LNCaP clone FGC (cell line): ENCODE measurements around the gene ATRNL1.
"Not testable (repeated sequence)": the region's sequence is repeated elsewhere in the genome, so short reads cannot be mapped to it uniquely, and the experiment has no call there.

Source experiments
- DNase-seq: peaks from one replicate; pipeline ENCODE4 v3.0.0-alpha.2; 2011; ENCODE audit warnings: low read depth
- H3K4me3 ChIP-seq: 2 replicates; pipeline ENCODE4 v1.5.1; 2011; ENCODE audit warnings: mild to moderate bottlenecking, low read depth, low read length, control low read depth
- CTCF ChIP-seq: IDR thresholded peaks from 2 replicates; pipeline ENCODE4 v1.5.1; 2012; ENCODE audit warnings: mild to moderate bottlenecking; ENCODE audit not compliant: control insufficient read depth, insufficient read depth; ENCODE audit errors: extremely low read depth

The ATRNL1 gene

GRCh38 chr10:115095758-115096157, 2.6 kb downstream of the ATRNL1 start:
- TF ChIP-seq CTCF: no peak
- H3K4me3 ChIP-seq: no peak overlapping the region
- DNase-seq: no peak

GRCh38 chr10:115103700-115104099, 10.5 kb downstream of the ATRNL1 start:
- TF ChIP-seq CTCF: no peak
- H3K4me3 ChIP-seq: no peak overlapping the region

GRCh38 chr10:115105411-115105810, 12.2 kb downstream of the ATRNL1 start:
- not testable (repeated sequence) for H3K4me3 ChIP-seq, DNase-seq

More at GRCh38 chr10:115103700-115104099, 10.5 kb downstream of the ATRNL1 start:
- DNase-seq: no peak

- TF ChIP-seq CTCF: no peak
- no peak overlapping the region for H3K4me3 ChIP-seq
- no peak for DNase-seq
Observed at GRCh38 chr10:115107830-115108229, 14.7 kb downstream of the ATRNL1 start.

- TF ChIP-seq CTCF: no peak
- H3K4me3 ChIP-seq: no peak overlapping the region
- DNase-seq: no peak
Observed at GRCh38 chr10:115117301-115117700, 24.1 kb downstream of the ATRNL1 start.

- no peak for TF ChIP-seq CTCF
- no peak overlapping the region for H3K4me3 ChIP-seq
- no peak for DNase-seq
Observed at GRCh38 chr10:115118346-115118745, 25.2 kb downstream of the ATRNL1 start.

GRCh38 chr10:115125505-115125904, 32.3 kb downstream of the ATRNL1 start:
- no peak for DNase-seq

More at GRCh38 chr10:115125505-115125904, 32.3 kb downstream of the ATRNL1 start:
- TF ChIP-seq CTCF: no peak
- H3K4me3 ChIP-seq: no peak overlapping the region
